ENCODE data around the gene MOB3A. TPM values are rescaled to one million over a fixed set of nuclear protein-coding genes. Genes with fewer than 3 reads are reported as not detected.

MOB3A gene
- total and polyA plus RNA-seq, 9 of the 15 experiments (the other 6 are each of a cell fraction or from before 2014, with no cell fraction given): 1.1 to 24.1 (median 6.0) TPM

DNA sequence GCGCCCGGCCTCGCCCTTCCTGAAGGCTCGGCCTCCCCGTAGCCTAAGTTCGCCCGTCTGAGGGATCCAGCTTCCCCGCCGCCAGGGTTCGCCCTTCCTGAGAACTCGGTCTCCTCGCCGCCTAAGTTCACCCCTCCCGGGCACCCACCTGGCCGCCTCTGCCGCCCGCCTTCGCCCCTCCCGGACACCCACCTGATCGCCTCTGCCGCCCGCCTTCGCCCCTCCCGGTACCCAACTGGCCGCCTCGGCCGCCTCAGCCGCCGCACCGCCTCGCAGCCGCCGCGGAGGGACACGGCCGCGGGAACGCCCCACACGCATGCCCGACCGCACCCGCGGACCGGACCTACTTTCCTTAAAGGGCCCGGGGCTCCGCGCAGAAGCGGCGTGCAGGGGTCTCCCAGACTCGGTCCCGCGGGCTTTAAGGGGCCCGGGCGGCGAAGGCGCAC is at the start of gene MOB3A (continued):
- TF ChIP-seq ZNF586 (CRISPR knock-in tag; conservative IDR thresholded peaks at IDR 0.05): 0 out of 2 replicates have a peak, but pooled peaks have one; percentile 31
- TF ChIP-seq, protein P1, sequence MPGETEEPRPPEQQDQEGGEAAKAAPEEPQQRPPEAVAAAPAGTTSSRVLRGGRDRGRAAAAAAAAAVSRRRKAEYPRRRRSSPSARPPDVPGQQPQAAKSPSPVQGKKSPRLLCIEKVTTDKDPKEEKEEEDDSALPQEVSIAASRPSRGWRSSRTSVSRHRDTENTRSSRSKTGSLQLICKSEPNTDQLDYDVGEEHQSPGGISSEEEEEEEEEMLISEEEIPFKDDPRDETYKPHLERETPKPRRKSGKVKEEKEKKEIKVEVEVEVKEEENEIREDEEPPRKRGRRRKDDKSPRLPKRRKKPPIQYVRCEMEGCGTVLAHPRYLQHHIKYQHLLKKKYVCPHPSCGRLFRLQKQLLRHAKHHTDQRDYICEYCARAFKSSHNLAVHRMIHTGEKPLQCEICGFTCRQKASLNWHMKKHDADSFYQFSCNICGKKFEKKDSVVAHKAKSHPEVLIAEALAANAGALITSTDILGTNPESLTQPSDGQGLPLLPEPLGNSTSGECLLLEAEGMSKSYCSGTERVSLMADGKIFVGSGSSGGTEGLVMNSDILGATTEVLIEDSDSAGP (CRISPR knock-in tag; IDR thresholded peaks at IDR 0.05): peak; percentile 100
- peak; percentile 49; the same call in 1 of the 2 replicates for TF ChIP-seq RNF2 (IDR thresholded peaks at IDR 0.05)
- peak; percentile 90 for TF ChIP-seq ZBTB33 (CRISPR knock-in tag; IDR thresholded peaks at IDR 0.05)
- peak; percentile 50; the same call in 1 of the 2 replicates for TF ChIP-seq HDAC8 (tag; IDR thresholded peaks at IDR 0.05)
- TF ChIP-seq MYC (IDR thresholded peaks at IDR 0.05; ENCODE audit: low read depth, low read length): peak; percentile 87
- TF ChIP-seq MYC (CRISPR knock-in tag; IDR thresholded peaks at IDR 0.05; ENCODE audit: borderline replicate concordance, low read depth): no peak
- TF ChIP-seq ZNF740 (CRISPR knock-in tag; IDR thresholded peaks at IDR 0.05): peak; percentile 73
- 0 out of 4 replicates have a peak, but pooled peaks of 1 of the 2 experiments have one; percentile 25 for TF ChIP-seq ZNF740 (tag; IDR thresholded peaks at IDR 0.05)
- TF ChIP-seq GABPB2 (CRISPR knock-in tag; conservative IDR thresholded peaks at IDR 0.05): no peak
- TF ChIP-seq MTA3 (IDR thresholded peaks at IDR 0.05; ENCODE audit: borderline replicate concordance): peak; percentile 93
- TF ChIP-seq PHF8 (IDR thresholded peaks at IDR 0.05; ENCODE audit: borderline replicate concordance, low read length): peak; percentile 57; the same call in 1 of the 2 replicates
- peak; percentile 49; the same call in 1 of the 2 replicates for TF ChIP-seq ZBTB7A (IDR thresholded peaks at IDR 0.05; ENCODE audit: borderline replicate concordance, control insufficient read depth, low read depth, low read length)
- peak; percentile 11 to 49; a peak in 2 of 4 replicates for TF ChIP-seq SRF (CRISPR knock-in tag; IDR thresholded peaks at IDR 0.05)
- peak; percentile 66; the same call in 1 of the 2 replicates for TF ChIP-seq BRD4 (IDR thresholded peaks at IDR 0.05)
- peak; percentile 66; the same call in 1 of the 2 replicates for TF ChIP-seq SUPT5H (IDR thresholded peaks at IDR 0.05)
- TF ChIP-seq KDM5B (IDR thresholded peaks at IDR 0.05; ENCODE audit: insufficient replicate concordance, low read depth, low read length): peak; percentile 50
- no peak for TF ChIP-seq ATF1 (CRISPR knock-in tag; IDR thresholded peaks at IDR 0.05)
- TF ChIP-seq ATF1 (tag; IDR thresholded peaks at IDR 0.05): peak; percentile 91
- peak; percentile 94 for TF ChIP-seq CTCFL (IDR thresholded peaks at IDR 0.05; ENCODE audit: borderline replicate concordance, insufficient read depth, low read depth, low read length, poor library complexity, severe bottlenecking)

All from K562 (cell line).